HG03378 (cell line): ENCODE data around the gene MEGF8.

ENCODE experiments used
- ATAC-seq: cut with Tn5 transposase; IDR thresholded peaks from one replicate; pipeline ENCODE4 v1.9.1; 2021; ENCODE audit warnings: mild to moderate bottlenecking, moderate library complexity; ENCODE audit not compliant: unreplicated experiment

The MEGF8 gene

DNA sequence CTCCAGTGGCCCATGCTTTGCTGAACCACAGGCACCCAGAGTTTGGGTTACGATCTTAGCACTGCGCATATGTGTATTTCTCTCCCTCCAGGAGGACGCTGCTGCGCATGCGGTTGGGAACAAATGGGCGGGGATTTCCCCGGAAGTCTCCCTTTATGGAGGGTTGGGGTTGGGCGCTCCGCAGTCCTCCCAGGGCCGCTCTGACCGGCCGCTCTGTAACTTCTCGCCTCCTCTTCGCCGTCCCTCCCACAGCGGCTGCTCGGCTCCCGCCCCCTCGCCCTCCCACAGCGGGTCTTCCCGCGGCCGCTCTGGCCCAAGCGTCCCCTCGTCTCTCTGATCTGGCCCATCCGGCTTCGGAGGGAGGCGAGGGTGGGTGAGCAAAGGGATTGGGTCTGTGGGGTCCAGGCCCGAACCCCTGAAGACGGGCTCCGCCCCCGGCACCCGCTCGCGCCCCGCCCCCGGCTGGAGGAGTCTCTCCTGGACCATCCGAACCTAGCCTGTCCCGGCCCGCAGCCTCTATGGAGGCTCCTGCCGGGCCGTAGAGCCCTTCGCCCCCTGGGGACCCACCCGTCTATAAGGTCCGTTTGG is at the start of gene MEGF8:
MEGF8 (plus strand) TSS at position 328 of the 588 bp plus-strand sequence. CDS start 609 bp downstream, outside the sequence.
- peak; percentile 93 for ATAC-seq

GRCh38 chr19:42276284-42276683 is 49.2 kb upstream of the MEGF8 start:
- no peak for ATAC-seq

GRCh38 chr19:42276821-42277220 is 48.6 kb upstream of the MEGF8 start:
- no peak for ATAC-seq

DNA sequence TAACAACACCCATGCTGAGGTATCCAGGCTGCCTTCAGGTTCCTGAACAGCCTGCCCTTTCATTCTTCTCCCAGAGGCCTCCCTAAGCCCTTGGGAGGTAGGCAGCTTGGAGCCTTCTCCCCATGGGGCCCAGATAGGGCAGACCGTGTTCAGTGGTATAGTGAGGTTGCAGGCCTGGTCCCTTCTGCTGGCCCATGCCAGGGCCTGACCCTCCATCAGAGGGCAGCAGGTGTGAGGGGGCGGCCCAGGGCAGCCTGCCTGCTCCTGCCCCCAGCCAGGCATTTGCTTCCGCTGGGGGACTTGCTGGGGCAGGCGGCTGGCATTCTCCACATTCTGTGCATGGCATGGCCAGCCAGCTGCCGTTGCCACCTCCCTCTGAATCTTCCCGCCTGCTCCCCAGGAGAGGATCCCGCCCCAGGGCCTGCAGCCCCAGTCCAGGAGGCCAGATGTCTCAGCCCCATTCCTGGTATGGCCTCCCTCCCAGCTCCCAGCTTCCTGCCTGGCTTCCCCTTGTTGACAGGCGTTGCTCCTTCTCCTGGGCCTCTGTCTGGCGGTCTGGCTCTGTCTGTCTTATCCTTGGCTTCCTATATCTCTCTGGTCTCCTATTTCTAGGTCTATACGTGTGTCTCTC is 47.5 kb upstream of the MEGF8 start:
- no peak for ATAC-seq

DNA sequence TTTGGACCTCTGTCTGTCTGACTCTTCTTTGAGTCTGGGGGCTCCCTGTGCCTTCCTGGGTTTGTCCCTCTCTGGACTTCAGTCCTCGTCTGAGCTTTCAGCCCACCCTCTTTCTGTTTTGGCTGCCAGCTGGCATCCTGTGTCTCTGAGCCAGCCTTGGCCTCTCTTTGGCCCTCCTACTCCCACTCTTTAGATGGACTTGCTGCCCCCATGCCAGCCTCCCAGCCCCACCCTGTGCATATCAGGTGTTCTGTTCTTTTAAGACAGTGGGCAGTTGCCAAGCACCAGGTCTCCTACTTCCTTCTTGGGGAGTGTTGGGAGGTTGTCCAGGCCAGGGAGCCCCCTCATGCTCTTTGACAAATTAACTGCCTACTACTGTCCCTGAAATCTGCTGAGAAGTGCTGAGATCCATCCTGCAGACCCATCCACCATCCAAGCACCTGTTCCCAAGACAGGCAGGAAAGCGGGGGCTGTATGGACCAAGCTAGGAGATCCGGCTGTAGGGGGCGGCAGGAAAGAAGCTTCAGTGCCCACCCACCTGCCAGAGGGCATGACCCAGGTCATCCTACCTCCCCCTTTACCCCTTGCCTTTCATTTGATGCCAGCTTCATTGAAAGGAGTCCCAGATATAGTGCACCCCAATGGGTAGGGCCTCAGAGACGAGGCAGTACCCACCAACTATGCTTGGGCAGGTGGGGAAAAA is 46.8 kb upstream of the MEGF8 start:
- ATAC-seq, result no peak

GRCh38 chr19:42279155-42279901 is 46.1 kb upstream of the MEGF8 start:
- ATAC-seq, result no peak

- peak; percentile 31 for ATAC-seq
Measured at GRCh38 chr19:42279902-42280814, 45.3 kb upstream of the MEGF8 start.

DNA sequence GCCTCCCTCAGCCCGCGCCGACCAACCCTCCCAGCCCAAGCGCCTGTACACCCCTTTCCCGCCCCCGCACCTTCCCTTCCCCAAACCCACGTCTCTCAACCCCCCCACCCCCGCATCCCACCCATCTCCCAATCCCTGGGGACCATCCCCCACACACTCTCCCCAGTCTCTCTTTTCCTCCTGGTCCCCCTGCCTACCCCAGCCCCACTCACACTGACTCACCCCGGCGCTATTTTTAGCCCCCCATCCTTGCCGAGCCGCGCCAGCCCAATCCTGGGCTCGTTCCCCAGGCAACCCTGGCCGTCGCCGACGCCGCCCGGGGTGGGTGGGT is 44.7 kb upstream of the MEGF8 start:
- ATAC-seq, result no peak

DNA sequence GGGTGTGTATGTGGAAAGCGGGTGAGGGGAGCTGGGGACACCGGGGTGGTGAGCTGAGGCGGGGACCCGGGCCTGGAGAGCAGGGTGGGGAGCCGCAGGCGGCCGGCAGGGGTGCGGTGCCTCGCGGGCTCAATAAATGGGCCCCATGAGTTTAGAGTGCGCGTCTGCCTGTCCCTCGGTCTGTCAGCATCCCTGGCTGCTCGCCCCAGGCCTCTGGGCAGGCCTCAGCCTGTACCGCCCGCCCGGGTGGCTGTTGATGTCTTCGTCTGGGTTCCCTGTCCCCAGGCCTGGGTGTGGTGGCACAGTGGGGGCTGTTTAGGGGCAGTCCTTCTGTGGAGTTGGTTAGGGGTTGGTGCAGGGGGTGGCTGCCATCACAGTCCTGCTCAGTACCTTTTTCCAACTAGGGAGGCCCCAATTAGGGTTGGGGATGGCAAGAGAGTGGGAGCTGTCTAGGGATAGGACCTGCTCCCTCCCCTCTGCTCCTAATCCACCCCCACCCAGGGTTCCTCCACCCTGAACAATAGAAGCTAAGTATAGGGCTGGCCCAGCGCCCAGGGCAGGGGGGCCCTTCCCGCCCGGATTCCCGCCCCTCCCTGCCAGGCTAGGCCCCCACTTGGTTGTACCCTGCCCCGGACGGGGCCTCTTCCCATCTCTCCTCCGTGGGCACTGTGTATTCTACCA is 44.1 kb upstream of the MEGF8 start:
- no peak for ATAC-seq

DNA sequence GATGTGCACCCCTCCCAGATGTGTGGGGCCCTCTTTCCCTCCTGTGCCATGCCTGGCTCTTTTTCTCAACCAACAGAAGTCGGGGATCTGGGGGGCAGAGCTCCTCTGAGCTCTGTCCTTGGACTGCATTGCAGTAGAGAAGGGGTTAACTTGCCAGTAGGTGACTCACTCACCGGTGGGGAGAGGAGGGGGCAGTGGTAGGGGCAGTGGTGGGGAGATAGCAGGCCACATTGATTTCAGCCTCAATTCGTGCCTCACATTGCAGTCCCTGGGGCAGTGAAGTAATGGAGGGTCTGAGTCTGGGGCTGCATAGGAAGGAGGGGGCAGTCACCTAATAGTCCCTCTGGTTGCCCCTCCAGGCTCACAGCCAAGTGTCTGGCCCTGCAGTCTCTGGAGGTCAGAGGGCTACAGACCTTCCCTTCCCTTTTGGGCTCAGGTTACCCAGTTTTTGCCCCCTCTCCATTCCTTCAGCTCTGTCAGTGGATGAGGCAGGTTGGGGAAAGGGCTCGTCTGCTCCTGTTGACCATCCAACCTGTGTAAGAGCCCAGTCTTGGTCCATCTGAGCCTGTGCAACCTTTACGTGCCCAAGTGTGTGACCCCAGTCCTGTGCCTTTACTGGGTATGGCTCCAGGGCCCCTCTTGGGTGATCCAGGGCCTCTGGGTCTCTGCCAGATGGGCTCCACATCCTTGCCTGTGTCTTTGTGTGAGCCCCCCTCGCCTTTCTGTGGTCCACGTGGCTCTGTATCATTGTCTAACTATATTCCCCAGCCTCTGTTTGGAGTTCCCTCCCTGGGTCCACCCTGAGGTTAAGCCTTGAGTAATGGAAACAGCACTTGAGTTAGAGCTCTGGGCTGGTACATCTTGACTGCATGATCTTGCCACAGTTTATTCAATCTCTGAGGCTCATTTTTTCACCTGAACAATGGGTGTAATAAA is 43.3 kb upstream of the MEGF8 start:
- no peak for ATAC-seq

GRCh38 chr19:42282819-42283187 is 42.6 kb upstream of the MEGF8 start:
- peak; percentile 3 for ATAC-seq

DNA sequence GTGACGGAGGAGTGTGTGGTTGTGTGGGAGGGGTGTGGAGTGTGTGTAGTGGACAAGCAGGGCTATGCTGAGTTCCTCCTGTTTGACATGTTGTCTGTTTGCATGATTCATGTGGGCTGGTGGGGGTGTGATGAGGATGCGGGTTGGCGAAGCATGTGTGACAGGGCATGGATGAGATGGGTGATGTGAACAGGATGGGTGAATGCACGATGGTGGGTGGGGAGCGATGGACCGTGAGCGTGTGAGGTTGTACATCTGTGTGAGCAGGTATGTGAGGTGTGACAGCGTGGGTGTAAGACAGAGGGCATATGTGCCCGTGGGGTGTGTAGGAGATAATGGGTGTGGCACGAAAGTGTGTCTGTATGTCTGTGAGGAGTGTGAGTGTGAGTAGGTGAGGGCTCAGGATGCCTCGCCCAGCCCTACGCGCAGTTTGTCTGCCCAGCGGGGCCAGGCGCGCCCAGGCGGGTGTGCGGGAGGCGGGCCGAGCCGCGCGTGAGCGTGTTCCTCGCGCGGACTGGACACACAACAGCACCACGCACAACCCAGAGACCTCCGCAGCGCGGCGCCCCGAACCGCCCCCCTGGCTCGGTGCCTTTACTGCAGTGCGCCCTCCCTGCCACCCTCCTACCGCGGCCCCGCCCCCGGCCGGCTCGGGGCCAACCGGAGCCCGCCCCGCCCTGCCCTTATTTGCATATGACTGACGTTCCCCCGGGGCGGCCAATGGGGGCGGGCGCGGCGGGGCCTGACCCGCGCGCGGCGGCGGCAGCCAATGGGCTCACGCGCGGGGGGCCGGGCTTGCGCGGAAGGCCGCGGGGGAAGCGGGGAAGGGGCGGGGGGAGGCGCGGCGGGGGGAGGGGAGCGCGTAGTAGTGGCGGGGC is 42.0 kb upstream of the MEGF8 start:
- ATAC-seq, result peak; percentile 33

DNA sequence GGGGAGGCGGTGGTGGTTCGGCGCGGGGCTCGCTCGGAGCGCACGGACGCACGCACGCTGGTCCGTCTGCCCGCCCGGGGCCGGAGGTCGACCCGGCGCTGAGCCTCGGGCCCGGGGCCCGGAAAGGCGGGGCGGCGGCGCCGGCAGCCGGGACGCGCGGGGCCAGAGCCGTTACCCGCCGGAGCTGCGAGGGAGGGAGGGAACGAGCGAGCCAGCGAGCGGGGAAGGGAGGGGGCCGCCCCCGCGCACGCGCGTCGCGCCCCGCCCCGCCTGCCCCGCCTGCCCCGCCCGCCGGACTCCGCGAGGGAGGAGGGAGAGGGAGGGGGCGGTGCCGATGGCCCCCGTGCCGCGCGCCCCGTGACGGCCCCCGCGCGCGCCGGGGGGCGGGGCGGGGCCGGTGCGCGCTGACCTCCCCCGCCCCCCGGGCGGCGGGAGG is 41.4 kb upstream of the MEGF8 start:
- ATAC-seq, result no peak

DNA sequence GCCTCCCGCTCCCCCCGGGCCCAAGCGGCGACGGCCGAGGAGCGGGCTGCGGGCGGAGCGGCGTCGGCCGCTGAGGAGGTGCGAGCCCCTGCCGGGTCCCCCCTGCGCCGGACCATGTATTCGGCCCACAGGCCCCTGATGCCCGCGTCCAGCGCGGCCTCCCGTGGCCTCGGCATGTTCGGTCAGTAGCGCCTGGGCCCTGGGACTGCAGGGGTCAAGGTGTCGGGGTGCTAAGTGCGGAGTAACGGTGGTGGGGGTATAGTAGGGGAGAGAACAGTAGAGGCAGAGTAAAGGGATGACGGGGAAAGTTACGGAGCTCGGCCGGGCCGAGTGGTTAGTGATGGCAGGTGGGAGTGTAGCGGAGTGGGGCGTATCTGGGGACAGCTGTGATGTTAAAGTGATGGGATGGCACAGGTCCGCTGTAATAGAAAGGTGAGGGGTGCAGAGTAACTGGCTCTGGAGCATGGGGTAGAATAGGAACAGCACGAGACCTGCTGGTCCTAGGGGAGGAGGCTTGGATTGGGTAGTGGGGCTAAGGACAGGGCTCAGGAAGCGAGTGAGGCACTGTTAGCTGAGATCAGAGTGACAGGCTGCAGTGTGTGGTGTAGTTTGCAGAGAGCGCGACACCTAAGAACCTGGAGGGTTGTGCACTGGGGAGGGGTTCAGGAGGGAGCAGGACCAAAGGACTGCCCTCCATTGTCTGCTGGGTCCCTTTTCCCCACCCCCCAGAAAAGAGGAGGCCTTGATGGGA is 40.7 kb upstream of the MEGF8 start:
- no peak for ATAC-seq

DNA sequence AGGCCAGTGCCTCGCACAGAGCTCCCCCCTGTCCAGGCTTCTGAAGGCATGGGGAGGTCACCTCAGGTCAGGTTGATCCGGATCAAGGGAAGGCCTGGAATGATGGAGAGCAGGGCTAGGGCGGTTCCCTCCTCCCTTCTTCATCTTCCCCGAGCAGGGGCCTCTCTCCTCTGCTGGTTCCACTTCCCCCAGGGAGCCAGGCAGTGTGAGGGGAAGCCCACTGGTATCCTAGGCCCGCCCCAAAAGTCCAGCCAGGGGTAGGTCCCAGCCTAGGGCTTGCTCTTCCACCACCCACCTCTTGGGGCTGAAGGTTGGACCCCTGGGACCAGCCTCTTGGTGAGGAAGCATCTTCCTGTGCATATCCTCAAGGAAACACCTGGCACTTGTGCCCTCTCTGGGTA is 39.9 kb upstream of the MEGF8 start:
- ATAC-seq, result no peak

GRCh38 chr19:42285988-42286348 is 39.5 kb upstream of the MEGF8 start:
- no peak for ATAC-seq

DNA sequence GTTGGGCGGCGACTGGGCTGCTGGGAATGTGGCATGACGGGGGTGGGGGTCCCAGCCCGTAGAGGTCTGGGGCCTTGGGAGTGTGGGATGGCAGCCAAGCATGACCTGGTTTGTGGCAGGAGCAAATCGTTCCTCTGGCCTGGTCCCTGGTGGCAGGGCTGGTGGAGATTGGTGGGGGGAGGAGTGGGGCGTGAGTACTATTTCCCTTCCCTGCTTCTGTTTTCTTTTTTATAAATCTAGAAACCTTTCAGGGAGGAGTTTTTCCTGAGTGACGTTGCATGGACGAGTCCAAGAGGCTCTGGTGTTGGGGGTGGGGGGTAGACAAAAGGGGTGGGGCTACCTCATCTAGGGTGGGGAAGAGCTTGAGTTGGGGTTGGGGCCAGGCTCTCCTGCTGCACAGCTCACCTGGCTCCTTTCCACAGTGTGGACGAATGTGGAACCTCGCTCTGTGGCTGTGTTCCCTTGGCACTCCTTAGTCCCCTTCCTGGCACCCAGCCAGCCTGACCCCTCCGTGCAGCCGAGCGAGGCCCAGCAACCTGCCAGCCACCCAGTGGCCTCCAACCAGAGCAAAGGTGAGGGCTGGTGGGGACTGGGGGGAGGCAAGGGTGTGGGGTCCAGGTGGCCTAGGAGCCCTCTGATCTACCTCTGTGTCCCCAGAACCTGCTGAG is 39.0 kb upstream of the MEGF8 start:
- ATAC-seq, result no peak
